Heart left ventricle (tissue), 13 donors: ENCODE results near the gene OCLN.
"Not testable (repeated sequence)": the region's sequence is repeated elsewhere in the genome, so short reads cannot be mapped to it uniquely, and the experiment has no call there.

ENCODE experiments used
- CTCF ChIP-seq, 12 donors: fragments of 200-600 bp; sonication (generic) in 4 of 12; IDR thresholded peaks; one replicate each; pipeline versions ENCODE4 v1.5.0 to v1.8.0; 2018 to 2022; ENCODE audit warnings: antibody characterized with exemption in 12 of 12, mild to moderate bottlenecking in 5 of 12
- POLR2A ChIP-seq, 2 donors: fragments of 450-650 bp; IDR thresholded peaks; one replicate each; pipeline ENCODE4 v1.6.1; 2017; ENCODE audit warnings: antibody characterized with exemption in 2 of 2, mild to moderate bottlenecking in 2 of 2, moderate library complexity in 2 of 2
- donor health status: ischemic (EF 13 %, LVEDD 7.1; RV severe dilation, severe dysfunction).
- donor health status: DM: no; HTN: yes; CAD: no.
- donor health status: DM: no; HTN: no; CAD: no.
- donor health status: ischemic (EF 25% LVEDD 6.9; RV normal size, moderate dysfunction).
- donor health status: ischemic (EF 25% LVEDD 5.7; RV mildly dilated, moderate dysfunction).
- donor health status: ischemic (EF 35%, LVEDD 5.7; RV mildly dilated, moderate dysfunction).
- donor health status: nonischemic (EF 11% LVEDD 7.7; RV severe dilation, severe dysfunction).
- donor health status: DM: yes; HTN: yes; CAD: no.
- donor health status: PGD.
- donor health status: ischemic (EF 29% LVEDD 5.4; RV normal size, mild dysfunction).
- donor health status: nonischemic (EF 23%, LVEDD 6.1; RV moderate dilation, normal function).

GRCh38 chr5:69559908-69560330 lies 67.3 kb downstream of the OCLN start, which contains the start of gene GTF2H2C:
- TF ChIP-seq CTCF (IDR thresholded peaks at IDR 0.05), result peak in 9 of 12 donors; percentile 7 to 49 (median 24)
- not testable (repeated sequence) for TF ChIP-seq POLR2A (IDR thresholded peaks at IDR 0.05)
